B cell (primary cell): ENCODE measurements around the gene CNN1. TPM values are rescaled to one million over a fixed set of nuclear protein-coding genes. Genes with fewer than 3 reads are reported as not detected.

Source experiments
- ATAC-seq: fragments of 200-7000 bp; cut with Tn5 transposase; one replicate; pipeline ENCODE4 v1.10.0; 2021; ENCODE audit warnings: low read depth, mild to moderate bottlenecking, moderate number of reproducible peaks, moderate library complexity
- CTCF ChIA-PET: fragments of 350-600 bp; sonication (Branson Sonifier 250); formaldehyde crosslinking; loops from one replicate; lab custom pipeline; 2021; ENCODE audit warnings: antibody characterized with exemption, inconsistent platforms; lab: Charles Lee
- POLR2A ChIA-PET: fragments of 350-600 bp; sonication (Branson Sonifier 250); formaldehyde crosslinking; loops from one replicate; lab custom pipeline; 2021; ENCODE audit warnings: antibody characterized with exemption; lab: Charles Lee
- DNase-seq: peaks from one replicate; pipeline ENCODE4 v3.0.0; 2013
- H2AFZ ChIP-seq: 2 replicates; pipeline ENCODE4 v1.6.1; 2012; ENCODE audit warnings: mild to moderate bottlenecking, low read depth, low read length; ENCODE audit not compliant: insufficient read depth, poor library complexity, severe bottlenecking
- H3K27ac ChIP-seq, 2 donors: 1 replicate in 1 of 2; 2 replicates in 1 of 2; pipeline ENCODE4 v1.5.1; 2012 to 2013; ENCODE audit warnings: low read length in 2 of 2, mild to moderate bottlenecking in 2 of 2, moderate library complexity in 1 of 2
- H3K27me3 ChIP-seq, 4 experiments: fragments of 200-600 bp in 1 of 4; sonication (generic) in 1 of 4; replicated peaks in 1 of 4; 1 replicate in 2 of 4; 2 replicates in 2 of 4; pipeline versions ENCODE4 v1.6.1 to v1.7.0; 2013 to 2016; ENCODE audit warnings: low read length in 3 of 4, mild to moderate bottlenecking in 2 of 4, mixed read lengths in 1 of 4, moderate library complexity in 1 of 4; ENCODE audit not compliant: insufficient read depth in 4 of 4, control insufficient read depth in 3 of 4; ENCODE audit errors: control extremely low read depth in 1 of 4
- H3K36me3 ChIP-seq, 2 experiments: replicated peaks in 1 of 2; 1 replicate in 1 of 2; 2 replicates in 1 of 2; pipeline versions ENCODE4 v1.6.1 to v1.7.1; 2013; ENCODE audit warnings: low read length in 1 of 2; ENCODE audit not compliant: insufficient read depth in 2 of 2, control insufficient read depth in 1 of 2; ENCODE audit errors: control extremely low read depth in 1 of 2, extremely low read depth in 1 of 2
- H3K4me1 ChIP-seq, 2 donors: fragments of 200-600 bp in 1 of 2; sonication (generic) in 1 of 2; 1 replicate in 1 of 2; 2 replicates in 1 of 2; pipeline versions ENCODE4 v1.5.1 to v1.6.1; 2013 to 2017; ENCODE audit warnings: low read length in 2 of 2; ENCODE audit not compliant: control insufficient read depth in 2 of 2, insufficient read depth in 2 of 2
- H3K4me2 ChIP-seq: replicated peaks from 2 replicates; pipeline ENCODE3; 2012; ENCODE audit warnings: mild to moderate bottlenecking, low read depth, low read length; ENCODE audit not compliant: poor library complexity, severe bottlenecking
- H3K4me3 ChIP-seq, 5 experiments: fragments of 200-600 bp in 1 of 5; sonication (generic) in 1 of 5; 1 replicate in 3 of 5; 2 replicates in 2 of 5; pipeline versions ENCODE4 v1.5.1 to v1.7.0; 2011 to 2016; ENCODE audit warnings: low read length in 4 of 5, mild to moderate bottlenecking in 4 of 5, low read depth in 2 of 5, control low read depth in 1 of 5, moderate library complexity in 1 of 5; ENCODE audit not compliant: insufficient read depth in 1 of 5; ENCODE audit errors: control extremely low read depth in 1 of 5, extremely low read depth in 1 of 5
- H3K79me2 ChIP-seq: fragments of 200-600 bp; sonication (generic); one replicate; pipeline ENCODE4 v1.6.0; 2016; ENCODE audit warnings: low read length; ENCODE audit not compliant: control insufficient read depth, insufficient read depth
- H3K9ac ChIP-seq: fragments of 200-600 bp; sonication (generic); 2 replicates; pipeline ENCODE4 v1.6.1; 2017; ENCODE audit warnings: mild to moderate bottlenecking, low read length, moderate library complexity
- H3K9me3 ChIP-seq, 3 donors: one replicate each; pipeline versions ENCODE4 v1.6.1 to v1.7.1; 2013; ENCODE audit warnings: low read length in 2 of 3; ENCODE audit not compliant: control insufficient read depth in 2 of 3, insufficient read depth in 1 of 3; ENCODE audit errors: control extremely low read depth in 1 of 3
- H4K20me1 ChIP-seq: 2 replicates; pipeline ENCODE4 v1.6.0; 2012; ENCODE audit warnings: mild to moderate bottlenecking, low read length; ENCODE audit not compliant: insufficient read depth, control insufficient read depth, poor library complexity, severe bottlenecking
- H3K27ac Mint-ChIP-seq: one replicate; pipeline ENCODE4 v1.8.0; 2021; ENCODE audit warnings: mixed read lengths
- H3K27me3 Mint-ChIP-seq: one replicate; pipeline ENCODE4 v1.8.0; 2021; ENCODE audit warnings: mixed read lengths
- H3K4me1 Mint-ChIP-seq: one replicate; pipeline ENCODE4 v1.8.0; 2021; ENCODE audit warnings: mixed read lengths
- H3K4me3 Mint-ChIP-seq: one replicate; pipeline ENCODE4 v1.8.0; 2021; ENCODE audit warnings: mixed read lengths
- H3K9me3 Mint-ChIP-seq: one replicate; pipeline ENCODE4 v1.8.0; 2022; ENCODE audit warnings: mixed read lengths; ENCODE audit not compliant: insufficient read depth
- EZH2 ChIP-seq: IDR thresholded peaks from 2 replicates; pipeline ENCODE4 v1.6.1; 2012; ENCODE audit warnings: borderline replicate concordance, low read depth, mild to moderate bottlenecking, moderate library complexity, low read length; ENCODE audit not compliant: insufficient read depth, poor library complexity, severe bottlenecking
- WGBS: methylation state at CpG from one replicate; pipeline ENCODE4 v1.1.5; 2013; ENCODE audit warnings: missing lambda C conversion rate; ENCODE audit not compliant: insufficient coverage; 5-methylcytosine and 5-hydroxymethylcytosine counted together
- intact Hi-C: fragments of 100-400 bp; cut with micrococcal nuclease; formaldehyde crosslinking; loops from one replicate; pipeline ENCODE4 v1.10.0; 2022
- polyA plus RNA-seq: library from polyadenylated mRNA; depleted of rRNA; stranded (reverse); fragments of >200 nt; gene quantifications from 2 replicates; pipeline ENCODE4 v1.2.3, GENCODE V29; 2012
- total RNA-seq, 2 donors: library from RNA; stranded (reverse); fragments of 120-200 nt in 1 of 2; gene quantifications; 1 replicate in 1 of 2; 2 replicates in 1 of 2; pipeline versions ENCODE4 v1.2.3 to v1.2.4, GENCODE V29; 2013 to 2022
- TF ChIP-seq, protein P1 (sequence below): fragments of 200-600 bp; IDR thresholded peaks from one replicate; pipeline ENCODE4 v1.8.0; 2022; ENCODE audit warnings: antibody characterized with exemption, mild to moderate bottlenecking

CNN1 gene
- total and polyA plus RNA-seq, 2 donors (not counting 1 experiment from before 2014, with no cell fraction given) = not detected

DNA sequence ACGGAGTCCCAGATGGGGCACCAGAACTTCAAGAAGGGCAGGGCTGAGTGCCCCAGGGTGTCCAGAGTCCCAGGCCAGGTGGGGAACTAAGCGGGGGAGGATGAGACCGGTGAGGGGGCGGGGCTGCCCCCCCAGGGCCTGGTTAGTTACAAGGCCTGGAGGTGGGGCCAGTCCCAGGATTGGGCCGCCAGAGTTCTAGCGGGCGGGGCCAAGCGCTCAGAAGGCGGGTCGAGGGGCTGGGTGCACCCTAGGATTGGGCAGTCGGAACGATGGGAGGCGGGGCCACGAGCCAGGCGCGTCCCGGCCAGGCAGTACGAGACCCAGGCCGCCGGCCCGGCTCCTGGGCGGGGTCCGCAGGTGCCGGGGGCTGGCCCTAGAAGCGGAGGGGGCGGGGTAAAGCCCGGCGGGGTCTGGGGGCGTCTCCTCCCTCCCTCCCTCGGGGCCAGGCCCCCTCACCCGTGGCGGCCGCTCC, 33.6 kb upstream of the CNN1 start:
- Histone ChIP-seq H3K79me2 (peaks cover 3% of the 10 kb centered on the region), H3K4me2 (peak overlapping the region; percentile 98), H3K9ac (peak overlapping the region; percentile 99), H3K36me3 (no peaks in the 10 kb centered on the region), H2AFZ (peak overlapping the region; percentile 96), H4K20me1 (no peaks in the 10 kb centered on the region), H3K4me1 (peaks cover 9 to 13% of the 10 kb centered on the region in 2 donors), H3K27ac (peak overlapping the region; percentile 65 to 98), H3K4me3 (peak overlapping the region in 4 of 5 experiments; percentile 62 to 98 (median 82)), H3K9me3 (no peaks in the 10 kb centered on the region), H3K27me3 (no peaks in the 10 kb centered on the region)
- intact Hi-C loops = loop anchor here (1.0 to 2.0 kb wide), 7 partner anchors 23 to 1192 kb away; partner anchors contain the start of genes CCDC159, ECSIT, ELOF1 and FBXW9
- peak; percentile 90 for ATAC-seq
- Mint-ChIP-seq H3K27ac (peak overlapping the region; percentile 93), H3K4me1 (peaks cover 13% of the 10 kb centered on the region), H3K27me3 (no peaks in the 10 kb centered on the region), H3K4me3 (peak overlapping the region; percentile 87), H3K9me3 (no peaks in the 10 kb centered on the region)
- TF ChIP-seq EZH2 = no peak
- TF ChIP-seq, protein P1, sequence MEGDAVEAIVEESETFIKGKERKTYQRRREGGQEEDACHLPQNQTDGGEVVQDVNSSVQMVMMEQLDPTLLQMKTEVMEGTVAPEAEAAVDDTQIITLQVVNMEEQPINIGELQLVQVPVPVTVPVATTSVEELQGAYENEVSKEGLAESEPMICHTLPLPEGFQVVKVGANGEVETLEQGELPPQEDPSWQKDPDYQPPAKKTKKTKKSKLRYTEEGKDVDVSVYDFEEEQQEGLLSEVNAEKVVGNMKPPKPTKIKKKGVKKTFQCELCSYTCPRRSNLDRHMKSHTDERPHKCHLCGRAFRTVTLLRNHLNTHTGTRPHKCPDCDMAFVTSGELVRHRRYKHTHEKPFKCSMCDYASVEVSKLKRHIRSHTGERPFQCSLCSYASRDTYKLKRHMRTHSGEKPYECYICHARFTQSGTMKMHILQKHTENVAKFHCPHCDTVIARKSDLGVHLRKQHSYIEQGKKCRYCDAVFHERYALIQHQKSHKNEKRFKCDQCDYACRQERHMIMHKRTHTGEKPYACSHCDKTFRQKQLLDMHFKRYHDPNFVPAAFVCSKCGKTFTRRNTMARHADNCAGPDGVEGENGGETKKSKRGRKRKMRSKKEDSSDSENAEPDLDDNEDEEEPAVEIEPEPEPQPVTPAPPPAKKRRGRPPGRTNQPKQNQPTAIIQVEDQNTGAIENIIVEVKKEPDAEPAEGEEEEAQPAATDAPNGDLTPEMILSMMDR = no peak
- 1% methylated on average over 26 of the region's 33 CpGs for WGBS
- DNase-seq = peak; percentile 97
- CTCF ChIA-PET = no interaction called here
- POLR2A ChIA-PET = interaction anchor here (0.9 kb wide), 1 partner anchor 31 kb away, joined by 3 read pairs; no protein-coding TSS in a partner anchor

DNA sequence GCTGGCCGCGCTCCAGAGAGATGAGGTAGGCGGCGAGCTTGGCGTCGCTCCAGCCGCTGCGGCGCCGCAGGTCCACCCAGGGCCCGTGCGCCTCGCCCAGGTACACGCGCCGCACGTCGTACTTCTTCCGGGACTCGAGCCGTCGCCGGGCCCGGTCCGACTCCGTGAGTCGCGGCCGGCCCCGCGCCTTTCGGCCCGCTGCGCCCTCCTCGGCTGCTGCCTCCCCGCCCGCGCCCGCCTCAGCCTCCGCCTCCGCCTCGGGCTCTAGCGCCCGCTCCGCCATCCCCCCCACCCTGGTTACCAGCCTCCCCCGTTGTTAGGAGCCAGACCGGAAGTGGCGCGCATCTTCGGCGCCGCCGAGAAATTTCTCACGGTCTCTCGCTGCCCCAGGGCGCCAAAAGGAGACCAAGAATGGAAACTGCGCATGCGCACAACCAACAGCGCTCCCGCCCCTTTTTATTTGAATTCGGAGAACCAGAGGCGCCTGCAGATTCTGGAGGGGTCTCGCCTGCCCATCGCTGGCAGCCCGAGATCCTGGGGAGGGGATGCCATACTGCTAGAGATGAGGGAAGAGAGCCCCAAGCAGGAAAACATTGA, 33.0 kb upstream of the CNN1 start, which contains the start of gene ZNF653:
ZNF653 (minus strand) TSS at position 336 of the 597 bp plus-strand sequence; CDS start at position 283, 53 bp downstream.
- ATAC-seq = peak; percentile 52
- H3K27ac ChIP-seq = peak within 1 kb of the TSS; percentile 65 to 98
- WGBS = under 1% methylated on average over 65 of the region's 65 CpGs
- peak within 1 kb of the TSS; percentile 99 for H3K9ac ChIP-seq
- H3K4me1 ChIP-seq = peaks cover 9 to 13% of the 10 kb centered on the region in 2 donors
- peak within 1 kb of the TSS; percentile 87 for H3K4me3 Mint-ChIP-seq
- H3K4me1 Mint-ChIP-seq = peaks cover 13% of the 10 kb centered on the region
- H3K4me2 ChIP-seq = peak within 1 kb of the TSS; percentile 98
- peak; percentile 98 for DNase-seq
- H3K36me3 ChIP-seq = no peaks in the 10 kb centered on the region
- peak within 1 kb of the TSS; percentile 62 to 98 (median 78) for H3K4me3 ChIP-seq
- no peaks in the 10 kb centered on the region for H3K9me3 ChIP-seq
- ChIA-PET CTCF (interaction anchor here (1.2 kb wide), 1 partner anchor 23 kb away, joined by 4 read pairs; the partner anchor contains the start of gene ECSIT), POLR2A (interaction anchor here (0.7 to 0.9 kb wide), 2 partner anchors 31 to 83 kb away, joined by 3 read pairs; no protein-coding TSS in a partner anchor)
- H3K27ac Mint-ChIP-seq = peak within 1 kb of the TSS; percentile 93
- no peak for TF ChIP-seq EZH2
- TF ChIP-seq, protein P1 = no peak
- peaks cover 3% of the 10 kb centered on the region for H3K79me2 ChIP-seq
- H3K9me3 Mint-ChIP-seq = no peaks in the 10 kb centered on the region
- intact Hi-C loops = loop anchor here (1.0 to 2.0 kb wide), 7 partner anchors 23 to 1191 kb away; partner anchors contain the start of genes CCDC159, ECSIT, ELOF1 and FBXW9
- H3K27me3 ChIP-seq = no peaks in the 10 kb centered on the region
- H2AFZ ChIP-seq = peak within 1 kb of the TSS; percentile 96
- no peaks in the 10 kb centered on the region for H3K27me3 Mint-ChIP-seq
- no peaks in the 10 kb centered on the region for H4K20me1 ChIP-seq
